Liver (tissue), 9 donors: ENCODE results near the gene GATA5. TPM values are rescaled to one million over a fixed set of nuclear protein-coding genes. Genes with fewer than 3 reads are reported as not detected.

Experiments
- DNase-seq: peaks from one replicate; pipeline ENCODE4 v3.0.0-alpha.2; 2017; ENCODE audit warnings: low spot score
- H3K27ac ChIP-seq, 2 donors: one replicate each; pipeline ENCODE4 v1.7.0; 2013; ENCODE audit warnings: inconsistent platforms in 2 of 2, low read length in 2 of 2, control low read depth in 1 of 2, low read depth in 1 of 2, mild to moderate bottlenecking in 1 of 2
- H3K27me3 ChIP-seq, 4 donors: one replicate each; pipeline versions ENCODE4 v1.6.1 to v1.7.0; 2013; ENCODE audit warnings: low read length in 3 of 4, inconsistent platforms in 1 of 4, mild to moderate bottlenecking in 1 of 4, moderate library complexity in 1 of 4; ENCODE audit not compliant: control insufficient read depth in 4 of 4, insufficient read depth in 4 of 4
- H3K36me3 ChIP-seq, 4 donors: one replicate each; pipeline versions ENCODE4 v1.6.1 to v1.7.0; 2013; ENCODE audit warnings: low read length in 3 of 4, mild to moderate bottlenecking in 3 of 4, low read depth in 1 of 4, moderate library complexity in 1 of 4; ENCODE audit not compliant: control insufficient read depth in 4 of 4, insufficient read depth in 3 of 4
- H3K4me1 ChIP-seq, 4 donors: one replicate each; pipeline versions ENCODE4 v1.6.1 to v1.7.0; 2013; ENCODE audit warnings: low read length in 3 of 4, mild to moderate bottlenecking in 3 of 4, moderate library complexity in 1 of 4; ENCODE audit not compliant: control insufficient read depth in 4 of 4, insufficient read depth in 4 of 4
- H3K4me3 ChIP-seq, 3 donors: one replicate each; pipeline versions ENCODE4 v1.6.1 to v1.7.0; 2013; ENCODE audit warnings: low read length in 3 of 3, control low read depth in 1 of 3, low read depth in 1 of 3, mild to moderate bottlenecking in 1 of 3
- H3K9ac ChIP-seq, 2 donors: one replicate each; pipeline ENCODE4 v1.7.0; 2013; ENCODE audit warnings: low read length in 2 of 2, mild to moderate bottlenecking in 2 of 2, moderate library complexity in 2 of 2, control low read depth in 1 of 2, low read depth in 1 of 2
- H3K9me3 ChIP-seq, 4 donors: one replicate each; pipeline versions ENCODE4 v1.6.1 to v1.7.0; 2013; ENCODE audit warnings: low read length in 3 of 4; ENCODE audit not compliant: control insufficient read depth in 4 of 4
- EGR1 ChIP-seq, 2 donors: IDR thresholded peaks; 2 replicates each; pipeline ENCODE4 v1.6.1; 2016 to 2018; ENCODE audit warnings: antibody characterized with exemption in 2 of 2, low read depth in 2 of 2
- FOXA1 ChIP-seq: IDR thresholded peaks from 2 replicates; pipeline ENCODE4 v1.6.1; 2016; ENCODE audit warnings: antibody characterized with exemption
- FOXA2 ChIP-seq: IDR thresholded peaks from 2 replicates; pipeline ENCODE4 v1.6.1; 2016; ENCODE audit warnings: antibody characterized with exemption
- GABPA ChIP-seq, 2 donors: IDR thresholded peaks in 1 of 2; conservative IDR thresholded peaks in 1 of 2; 2 replicates each; pipeline ENCODE4 v1.6.1; 2016; ENCODE audit warnings: antibody characterized with exemption in 2 of 2, mild to moderate bottlenecking in 1 of 2, moderate library complexity in 1 of 2
- HNF4A ChIP-seq, 2 donors: conservative IDR thresholded peaks; 2 replicates each; pipeline ENCODE4 v1.6.1; 2016; ENCODE audit warnings: antibody characterized with exemption in 2 of 2, mild to moderate bottlenecking in 2 of 2
- HNF4G ChIP-seq: IDR thresholded peaks from 2 replicates; pipeline ENCODE4 v1.6.1; 2016; ENCODE audit warnings: antibody characterized with exemption
- JUND ChIP-seq, 2 donors: IDR thresholded peaks; 2 replicates each; pipeline ENCODE4 v1.6.1; 2016; ENCODE audit warnings: antibody characterized with exemption in 2 of 2
- NR2F2 ChIP-seq: IDR thresholded peaks from 2 replicates; pipeline ENCODE4 v1.6.1; 2016; ENCODE audit warnings: antibody characterized with exemption
- RAD21 ChIP-seq, 2 donors: IDR thresholded peaks; 2 replicates each; pipeline ENCODE4 v1.6.1; 2016; ENCODE audit warnings: antibody characterized with exemption in 2 of 2, mild to moderate bottlenecking in 2 of 2
- RXRA ChIP-seq, 2 donors: IDR thresholded peaks; 2 replicates each; pipeline ENCODE4 v1.6.1; 2017 to 2018; ENCODE audit warnings: antibody characterized with exemption in 2 of 2, mild to moderate bottlenecking in 1 of 2
- SP1 ChIP-seq: IDR thresholded peaks from 2 replicates; pipeline ENCODE4 v1.6.1; 2018; ENCODE audit warnings: antibody characterized with exemption, mild to moderate bottlenecking
- TAF1 ChIP-seq: conservative IDR thresholded peaks from 2 replicates; pipeline ENCODE4 v1.6.1; 2016; ENCODE audit warnings: antibody characterized with exemption, mild to moderate bottlenecking
- YY1 ChIP-seq: IDR thresholded peaks from 2 replicates; pipeline ENCODE4 v1.6.1; 2016; ENCODE audit warnings: antibody characterized with exemption, mild to moderate bottlenecking
- WGBS: extraction: QIAGEN DNeasy Blood & Tissue Kit; methylation state at CpG from one replicate; pipeline ENCODE4 v1.1.7; 2013; 5-methylcytosine and 5-hydroxymethylcytosine counted together
- polyA plus RNA-seq, 2 donors: library from polyadenylated mRNA; stranded (reverse) in 1 of 2; unstranded in 1 of 2; fragments of 200-250 nt in 1 of 2; fragments of >200 nt in 1 of 2; fragmentation: Nextera tagmentation in 1 of 2; extraction: Ambion mirVana in 1 of 2; gene quantifications; one replicate each; pipeline versions ENCODE4 v1.2.1 to v1.2.3, GENCODE V29; 2013 to 2015
- total RNA-seq, 2 donors: library from RNA; depleted of rRNA; stranded (reverse); fragments of >200 nt; gene quantifications; one replicate each; pipeline ENCODE4 v1.2.3, GENCODE V29; 2014
- TF ChIP-seq, protein P1 (sequence below): IDR thresholded peaks from 2 replicates; pipeline ENCODE4 v1.6.1; 2016; ENCODE audit warnings: antibody characterized with exemption, mild to moderate bottlenecking
- TF ChIP-seq, protein P2 (sequence below): IDR thresholded peaks from 2 replicates; pipeline ENCODE4 v1.6.1; 2016; ENCODE audit warnings: antibody characterized with exemption
- TF ChIP-seq, protein P3 (sequence below): fragments of 150-350 bp; IDR thresholded peaks from 2 replicates; pipeline ENCODE4 v1.5.1; 2017; ENCODE audit warnings: improper control_type of control experiment, low read depth, low read length; ENCODE audit not compliant: missing input control
- TF ChIP-seq, protein P4 (sequence below): IDR thresholded peaks from 2 replicates; pipeline ENCODE4 v1.6.1; 2016; ENCODE audit warnings: antibody characterized with exemption
- TF ChIP-seq, protein P5 (sequence below): IDR thresholded peaks from 2 replicates; pipeline ENCODE4 v1.6.1; 2016; ENCODE audit warnings: antibody characterized with exemption
- donor health status: healthy.
- donor health status: healthy.
- donor health status: healthy.
- donor health status: healthy.
- donor health status: healthy.

Gene GATA5
- total and polyA plus RNA-seq, 4 donors = 0.25 to 6.1 (median 0.34) TPM

DNA sequence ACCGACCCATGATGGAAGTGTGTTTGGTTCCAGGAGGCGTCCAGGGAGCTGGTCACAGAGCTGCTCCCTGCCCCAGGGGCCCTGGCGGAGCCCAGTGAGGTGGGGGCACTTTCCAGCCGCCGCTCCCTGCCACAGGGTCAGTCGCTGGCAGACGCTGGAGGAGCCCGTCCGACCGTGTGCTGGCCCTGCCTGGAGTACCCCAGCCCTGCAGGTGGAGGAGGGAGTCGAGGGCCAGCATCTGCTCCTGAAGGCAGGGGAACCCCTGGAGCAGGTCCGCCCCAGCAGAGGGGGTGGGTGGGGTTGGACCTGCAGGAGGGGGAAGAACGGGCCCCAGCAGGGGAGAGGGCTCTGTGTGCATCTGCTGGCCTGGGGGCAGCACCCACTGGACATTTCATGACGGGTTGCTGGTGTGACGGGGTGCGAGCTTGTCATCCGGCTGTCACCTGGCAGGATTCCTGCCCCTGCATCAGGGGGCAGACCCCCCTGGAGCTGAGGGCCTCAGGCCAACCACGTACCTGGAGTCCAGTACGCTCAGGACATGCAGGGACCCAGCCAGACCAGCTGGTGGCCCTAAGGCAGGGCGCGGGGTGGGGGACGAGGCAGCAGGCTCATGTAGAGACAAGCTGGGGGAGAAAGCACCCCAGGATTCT, 32.3 kb upstream of the GATA5 start (continued):
- TF ChIP-seq, protein P1, sequence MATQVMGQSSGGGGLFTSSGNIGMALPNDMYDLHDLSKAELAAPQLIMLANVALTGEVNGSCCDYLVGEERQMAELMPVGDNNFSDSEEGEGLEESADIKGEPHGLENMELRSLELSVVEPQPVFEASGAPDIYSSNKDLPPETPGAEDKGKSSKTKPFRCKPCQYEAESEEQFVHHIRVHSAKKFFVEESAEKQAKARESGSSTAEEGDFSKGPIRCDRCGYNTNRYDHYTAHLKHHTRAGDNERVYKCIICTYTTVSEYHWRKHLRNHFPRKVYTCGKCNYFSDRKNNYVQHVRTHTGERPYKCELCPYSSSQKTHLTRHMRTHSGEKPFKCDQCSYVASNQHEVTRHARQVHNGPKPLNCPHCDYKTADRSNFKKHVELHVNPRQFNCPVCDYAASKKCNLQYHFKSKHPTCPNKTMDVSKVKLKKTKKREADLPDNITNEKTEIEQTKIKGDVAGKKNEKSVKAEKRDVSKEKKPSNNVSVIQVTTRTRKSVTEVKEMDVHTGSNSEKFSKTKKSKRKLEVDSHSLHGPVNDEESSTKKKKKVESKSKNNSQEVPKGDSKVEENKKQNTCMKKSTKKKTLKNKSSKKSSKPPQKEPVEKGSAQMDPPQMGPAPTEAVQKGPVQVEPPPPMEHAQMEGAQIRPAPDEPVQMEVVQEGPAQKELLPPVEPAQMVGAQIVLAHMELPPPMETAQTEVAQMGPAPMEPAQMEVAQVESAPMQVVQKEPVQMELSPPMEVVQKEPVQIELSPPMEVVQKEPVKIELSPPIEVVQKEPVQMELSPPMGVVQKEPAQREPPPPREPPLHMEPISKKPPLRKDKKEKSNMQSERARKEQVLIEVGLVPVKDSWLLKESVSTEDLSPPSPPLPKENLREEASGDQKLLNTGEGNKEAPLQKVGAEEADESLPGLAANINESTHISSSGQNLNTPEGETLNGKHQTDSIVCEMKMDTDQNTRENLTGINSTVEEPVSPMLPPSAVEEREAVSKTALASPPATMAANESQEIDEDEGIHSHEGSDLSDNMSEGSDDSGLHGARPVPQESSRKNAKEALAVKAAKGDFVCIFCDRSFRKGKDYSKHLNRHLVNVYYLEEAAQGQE = no peak

GRCh38 chr20:62507323-62507722, 31.5 kb upstream of the GATA5 start:
- H3K4me1 ChIP-seq = no peaks in the 10 kb centered on the region
- H3K27ac ChIP-seq = no peak overlapping the region
- no peak overlapping the region for H3K4me3 ChIP-seq
- DNase-seq = no peak
- H3K9ac ChIP-seq = no peak overlapping the region
- TF ChIP-seq, protein P2, sequence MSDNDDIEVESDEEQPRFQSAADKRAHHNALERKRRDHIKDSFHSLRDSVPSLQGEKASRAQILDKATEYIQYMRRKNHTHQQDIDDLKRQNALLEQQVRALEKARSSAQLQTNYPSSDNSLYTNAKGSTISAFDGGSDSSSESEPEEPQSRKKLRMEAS = no peak
- no peak for TF ChIP-seq FOXA1
- TF ChIP-seq, protein P1 = no peak
- TF ChIP-seq EGR1 (IDR thresholded peaks at IDR 0.05; ENCODE audit: low read depth in 2 of 2) = no peak
- TF ChIP-seq, protein P3, sequence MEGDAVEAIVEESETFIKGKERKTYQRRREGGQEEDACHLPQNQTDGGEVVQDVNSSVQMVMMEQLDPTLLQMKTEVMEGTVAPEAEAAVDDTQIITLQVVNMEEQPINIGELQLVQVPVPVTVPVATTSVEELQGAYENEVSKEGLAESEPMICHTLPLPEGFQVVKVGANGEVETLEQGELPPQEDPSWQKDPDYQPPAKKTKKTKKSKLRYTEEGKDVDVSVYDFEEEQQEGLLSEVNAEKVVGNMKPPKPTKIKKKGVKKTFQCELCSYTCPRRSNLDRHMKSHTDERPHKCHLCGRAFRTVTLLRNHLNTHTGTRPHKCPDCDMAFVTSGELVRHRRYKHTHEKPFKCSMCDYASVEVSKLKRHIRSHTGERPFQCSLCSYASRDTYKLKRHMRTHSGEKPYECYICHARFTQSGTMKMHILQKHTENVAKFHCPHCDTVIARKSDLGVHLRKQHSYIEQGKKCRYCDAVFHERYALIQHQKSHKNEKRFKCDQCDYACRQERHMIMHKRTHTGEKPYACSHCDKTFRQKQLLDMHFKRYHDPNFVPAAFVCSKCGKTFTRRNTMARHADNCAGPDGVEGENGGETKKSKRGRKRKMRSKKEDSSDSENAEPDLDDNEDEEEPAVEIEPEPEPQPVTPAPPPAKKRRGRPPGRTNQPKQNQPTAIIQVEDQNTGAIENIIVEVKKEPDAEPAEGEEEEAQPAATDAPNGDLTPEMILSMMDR = no peak
- no peak for TF ChIP-seq RXRA (IDR thresholded peaks at IDR 0.05)
- TF ChIP-seq, protein P4, sequence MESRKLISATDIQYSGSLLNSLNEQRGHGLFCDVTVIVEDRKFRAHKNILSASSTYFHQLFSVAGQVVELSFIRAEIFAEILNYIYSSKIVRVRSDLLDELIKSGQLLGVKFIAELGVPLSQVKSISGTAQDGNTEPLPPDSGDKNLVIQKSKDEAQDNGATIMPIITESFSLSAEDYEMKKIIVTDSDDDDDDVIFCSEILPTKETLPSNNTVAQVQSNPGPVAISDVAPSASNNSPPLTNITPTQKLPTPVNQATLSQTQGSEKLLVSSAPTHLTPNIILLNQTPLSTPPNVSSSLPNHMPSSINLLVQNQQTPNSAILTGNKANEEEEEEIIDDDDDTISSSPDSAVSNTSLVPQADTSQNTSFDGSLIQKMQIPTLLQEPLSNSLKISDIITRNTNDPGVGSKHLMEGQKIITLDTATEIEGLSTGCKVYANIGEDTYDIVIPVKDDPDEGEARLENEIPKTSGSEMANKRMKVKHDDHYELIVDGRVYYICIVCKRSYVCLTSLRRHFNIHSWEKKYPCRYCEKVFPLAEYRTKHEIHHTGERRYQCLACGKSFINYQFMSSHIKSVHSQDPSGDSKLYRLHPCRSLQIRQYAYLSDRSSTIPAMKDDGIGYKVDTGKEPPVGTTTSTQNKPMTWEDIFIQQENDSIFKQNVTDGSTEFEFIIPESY = no peak
- TF ChIP-seq RAD21 (IDR thresholded peaks at IDR 0.05) = no peak
- TF ChIP-seq NR2F2 = no peak
- TF ChIP-seq, protein P5, sequence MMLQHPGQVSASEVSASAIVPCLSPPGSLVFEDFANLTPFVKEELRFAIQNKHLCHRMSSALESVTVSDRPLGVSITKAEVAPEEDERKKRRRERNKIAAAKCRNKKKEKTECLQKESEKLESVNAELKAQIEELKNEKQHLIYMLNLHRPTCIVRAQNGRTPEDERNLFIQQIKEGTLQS = no peak
- TF ChIP-seq FOXA2 = no peak
- TF ChIP-seq SP1 = no peak
- no peak for TF ChIP-seq GABPA (IDR thresholded peaks at IDR 0.05 in 1 of 2, conservative IDR thresholded peaks at IDR 0.05 in 1 of 2)
- no peak for TF ChIP-seq YY1
- TF ChIP-seq TAF1 = no peak
- TF ChIP-seq HNF4G = no peak
- no peak for TF ChIP-seq HNF4A (conservative IDR thresholded peaks at IDR 0.05)
- TF ChIP-seq JUND (IDR thresholded peaks at IDR 0.05) = no peak
- H3K9me3 ChIP-seq = no peaks in the 10 kb centered on the region
- H3K27me3 ChIP-seq = no peaks in the 10 kb centered on the region
- no peaks in the 10 kb centered on the region for H3K36me3 ChIP-seq
- 71% methylated on average over 7 of the region's 7 CpGs for WGBS
